Fibroblast of upper back skin (primary cell): ENCODE results near the gene DCP2.
"Not testable (repeated sequence)": the region's sequence is repeated elsewhere in the genome, so short reads cannot be mapped to it uniquely, and the experiment has no call there.

Experiments
- DNase-seq: peaks from one replicate; pipeline ENCODE4 v3.0.0-alpha.2; 2013

Gene DCP2

DNA sequence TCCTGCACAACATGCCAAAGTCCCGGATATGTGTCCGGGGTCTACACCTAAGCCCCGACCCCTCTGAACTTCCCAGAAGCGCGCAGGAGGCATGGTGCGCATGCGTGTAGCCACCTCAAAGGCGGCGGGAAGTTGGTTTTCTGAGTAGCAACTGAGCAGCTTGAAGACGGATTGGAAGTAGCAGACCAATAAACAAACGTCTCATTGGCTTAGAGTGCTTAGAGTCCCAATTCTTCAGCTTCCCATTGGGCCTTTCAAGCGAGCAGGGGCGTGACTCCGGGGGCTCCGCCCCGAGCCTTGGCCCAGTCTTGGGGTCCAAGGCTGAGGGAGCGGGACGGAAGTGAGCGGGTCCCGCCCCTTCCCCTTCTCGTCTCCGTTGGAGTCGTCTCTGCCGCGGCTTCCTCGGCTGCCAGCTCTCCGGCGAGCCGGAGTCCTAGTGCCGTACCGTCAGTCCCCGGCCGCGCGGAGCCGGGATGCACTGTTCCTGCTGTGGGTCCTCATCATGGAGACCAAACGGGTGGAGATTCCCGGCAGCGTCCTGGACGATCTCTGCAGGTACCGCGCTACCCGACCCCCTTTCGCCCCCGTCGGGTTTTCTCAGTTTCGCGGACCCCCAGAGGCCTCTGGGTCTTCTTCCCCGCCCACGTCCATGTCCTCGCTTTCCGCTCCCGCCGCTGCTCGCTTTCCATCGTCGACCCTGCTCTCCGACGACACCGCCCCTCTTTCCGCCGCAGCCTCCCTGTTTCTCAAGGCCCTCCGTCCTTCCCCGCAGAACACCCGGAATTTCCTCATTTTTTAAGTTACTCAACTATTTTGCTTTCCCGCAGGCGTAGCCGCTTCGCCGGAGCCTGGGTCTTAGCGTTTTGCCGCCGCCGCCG is at the start of gene DCP2:
DCP2 (plus strand) TSS at position 367 of the 878 bp plus-strand sequence; CDS start at position 503, 136 bp downstream.
- DNase-seq = peak; percentile 99

DNA sequence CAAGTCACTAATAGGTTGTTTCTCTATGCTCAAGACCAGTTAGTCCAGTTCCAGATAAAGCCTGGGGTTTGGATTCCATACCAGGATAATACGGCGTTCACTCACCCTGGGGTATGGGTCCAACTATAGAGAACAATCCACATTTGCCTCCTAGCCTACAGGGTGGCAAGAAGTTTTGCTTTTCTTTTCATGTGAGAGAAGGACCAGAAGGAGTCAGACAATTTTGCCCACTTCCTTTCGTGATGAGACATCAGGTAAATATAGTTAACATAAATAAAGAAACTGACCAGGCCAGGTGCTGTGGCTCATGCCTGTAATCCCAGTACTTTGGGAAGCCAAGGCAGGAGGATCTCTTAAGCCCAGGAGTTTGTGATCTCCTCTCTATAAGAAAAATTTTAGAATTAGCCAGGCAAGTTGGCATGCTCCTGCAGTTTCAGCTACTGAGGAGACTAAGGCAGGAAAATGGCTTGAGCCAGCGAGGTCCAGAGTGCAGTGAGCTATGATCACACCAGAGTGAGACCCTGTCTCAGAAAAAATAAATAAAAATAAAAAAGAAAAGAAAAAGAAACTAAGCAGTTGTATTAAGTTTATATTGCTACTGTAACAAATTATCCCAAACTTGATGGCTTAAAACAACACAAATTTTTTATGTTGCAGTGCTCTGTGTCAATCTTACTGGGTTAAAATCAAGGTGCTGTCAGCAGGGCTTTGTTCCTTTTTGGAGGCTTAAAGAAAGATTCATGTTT is 47.1 kb upstream of the DCP2 start:
- DNase-seq = no peak

DNA sequence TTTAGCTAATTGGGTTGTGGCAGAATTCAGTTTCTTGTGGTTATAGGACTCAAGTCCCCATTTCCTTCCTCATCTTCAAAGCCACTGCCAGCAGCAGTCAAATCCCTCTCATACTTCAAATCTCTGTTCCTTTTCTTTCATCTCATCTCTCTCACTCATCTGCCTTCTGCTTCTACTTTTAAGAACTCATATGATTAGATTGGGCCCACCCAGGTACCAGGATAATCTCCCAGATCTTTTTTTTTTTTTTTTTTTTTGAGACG is 46.6 kb upstream of the DCP2 start:
- no peak for DNase-seq

DNA sequence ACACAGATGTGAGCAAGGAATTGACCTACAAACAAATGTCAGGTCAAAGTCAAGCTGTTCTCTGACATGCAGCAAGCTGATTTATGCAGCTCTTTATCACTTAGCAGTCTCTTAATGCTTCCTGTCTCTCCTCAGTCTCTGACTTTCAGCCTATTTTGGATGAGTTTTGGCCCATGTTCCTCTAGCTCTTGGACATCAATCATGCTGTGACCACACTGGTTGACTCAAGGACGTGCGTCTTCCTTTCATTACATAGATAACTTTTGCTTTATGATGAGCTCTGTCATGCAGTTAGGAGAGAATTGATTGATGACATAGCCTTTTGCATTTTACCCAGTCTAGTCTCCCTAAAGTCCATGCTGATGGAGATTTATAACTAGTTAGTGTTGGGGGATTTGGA is 45.1 kb upstream of the DCP2 start:
- peak; percentile 83 for DNase-seq

DNA sequence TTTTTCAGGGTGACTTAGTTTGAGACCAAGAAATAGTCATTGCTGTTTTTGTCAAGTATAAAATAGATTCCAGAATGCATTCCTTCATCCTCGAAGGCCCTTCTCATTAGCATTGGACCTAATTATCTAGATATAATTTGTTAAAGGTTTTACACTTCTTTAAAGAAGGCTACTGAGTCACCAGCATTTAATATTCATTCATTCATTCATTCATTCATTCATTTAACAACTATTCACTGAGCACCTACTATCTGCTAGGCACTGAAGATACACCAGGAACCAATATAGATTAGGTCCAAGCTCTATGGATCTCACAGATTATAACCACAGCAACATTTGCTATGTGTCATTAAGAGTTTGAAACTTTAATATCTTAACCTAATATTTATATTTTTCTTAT is 43.5 kb upstream of the DCP2 start:
- no peak for DNase-seq

DNA sequence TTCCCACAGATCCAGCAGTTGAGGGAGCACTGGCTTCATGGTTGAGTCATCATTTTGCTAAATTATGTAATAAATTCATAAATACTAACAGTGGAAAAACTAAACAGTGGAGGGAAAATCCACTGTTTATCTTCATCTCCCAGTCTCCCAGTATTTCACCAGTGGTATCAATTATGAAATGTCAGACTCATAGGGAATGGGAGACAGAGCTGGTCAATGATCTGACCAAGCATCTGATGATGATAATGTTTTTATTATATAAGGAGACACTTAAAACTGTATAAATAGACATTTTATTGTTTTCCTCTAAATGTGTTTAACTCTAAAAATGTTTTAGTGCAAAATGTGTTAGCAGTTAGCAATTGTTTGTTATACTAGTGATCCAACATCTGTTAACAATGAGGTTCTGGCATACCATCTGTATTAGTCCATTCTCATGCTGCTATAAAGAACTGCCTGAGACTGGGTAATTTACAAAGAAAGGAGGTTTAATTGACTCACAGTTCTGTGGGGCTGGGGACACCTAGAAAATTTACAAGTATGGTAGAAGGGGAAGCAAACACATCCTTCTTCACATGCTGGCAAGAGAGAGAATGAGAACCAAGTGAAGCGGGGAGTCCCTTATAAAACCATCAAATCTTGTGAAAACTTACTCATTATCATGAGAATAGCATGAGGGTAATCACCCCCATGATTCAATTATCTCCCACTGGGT is 42.8 kb upstream of the DCP2 start:
- DNase-seq = peak; percentile 72

DNA sequence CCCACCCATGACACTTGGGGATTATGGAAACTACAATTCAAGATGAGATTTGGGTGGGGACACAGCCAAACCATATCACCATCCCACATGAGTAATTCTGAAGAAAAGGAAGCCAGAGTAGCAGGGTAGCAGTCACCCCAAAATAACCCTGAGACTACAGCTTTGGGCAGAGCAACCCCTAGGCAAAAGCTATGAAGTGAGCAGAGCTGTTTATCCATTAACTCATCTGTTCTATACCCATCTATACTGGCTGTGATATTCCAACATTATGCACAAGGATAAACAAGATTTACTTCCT is 42.3 kb upstream of the DCP2 start:
- no peak for DNase-seq

DNA sequence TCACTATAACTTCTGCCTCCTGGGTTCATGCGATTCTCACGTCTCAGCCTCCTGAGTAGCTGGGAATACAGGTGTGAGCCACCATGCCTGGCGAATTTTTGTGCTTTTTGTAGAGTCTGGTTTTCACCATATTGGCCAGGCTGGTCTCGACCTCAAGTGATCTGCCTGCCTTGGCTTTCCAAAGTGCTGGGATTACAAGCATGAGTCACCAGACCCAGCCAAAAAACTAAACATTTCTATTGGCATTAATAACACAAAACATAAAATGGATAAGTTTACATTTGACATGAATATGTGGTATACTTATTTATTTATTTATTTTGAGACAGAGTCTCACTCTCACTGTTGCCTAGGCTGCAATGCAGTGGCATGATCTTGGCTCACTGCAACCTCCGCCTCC is 40.9 kb upstream of the DCP2 start:
- DNase-seq = no peak

DNA sequence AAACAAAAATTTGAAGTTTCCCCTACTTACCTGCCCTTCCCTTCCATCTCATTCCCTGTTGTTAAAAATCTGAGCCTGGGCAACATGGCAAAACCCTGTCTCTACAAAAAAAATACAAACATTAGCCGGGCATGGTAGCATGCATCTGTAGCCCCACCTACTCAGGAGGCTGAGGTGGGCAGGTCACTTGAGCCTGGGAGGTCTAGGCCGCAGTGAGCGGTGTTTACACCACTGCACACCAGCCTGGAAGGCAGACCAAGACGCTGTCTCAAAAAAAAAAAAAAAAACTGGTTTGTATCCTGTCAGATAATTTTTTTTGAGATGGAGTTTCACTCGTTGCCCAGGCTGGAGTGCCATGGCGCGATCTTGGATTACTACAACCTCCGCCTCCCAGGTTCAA is 38.3 kb upstream of the DCP2 start:
- no peak for DNase-seq

DNA sequence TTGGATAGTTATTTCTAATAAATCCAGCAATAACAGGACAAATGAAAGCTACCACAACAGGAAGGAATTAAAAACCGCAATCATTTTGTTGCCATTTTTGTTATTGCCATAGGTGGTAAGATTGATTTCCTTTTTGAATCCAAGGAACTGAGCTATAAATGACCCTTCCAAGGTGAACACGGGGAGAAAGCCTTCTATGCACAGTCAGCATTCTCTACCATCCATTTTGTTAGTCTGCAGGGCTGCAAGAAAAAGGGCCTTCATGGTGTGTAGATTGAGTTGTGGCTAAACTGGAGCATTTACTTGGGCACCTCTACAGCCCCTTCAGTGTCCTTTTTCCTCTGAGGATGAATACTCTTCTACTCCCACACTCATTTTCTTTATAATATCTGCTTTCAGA is 35.9 kb upstream of the DCP2 start:
- no peak for DNase-seq

DNA sequence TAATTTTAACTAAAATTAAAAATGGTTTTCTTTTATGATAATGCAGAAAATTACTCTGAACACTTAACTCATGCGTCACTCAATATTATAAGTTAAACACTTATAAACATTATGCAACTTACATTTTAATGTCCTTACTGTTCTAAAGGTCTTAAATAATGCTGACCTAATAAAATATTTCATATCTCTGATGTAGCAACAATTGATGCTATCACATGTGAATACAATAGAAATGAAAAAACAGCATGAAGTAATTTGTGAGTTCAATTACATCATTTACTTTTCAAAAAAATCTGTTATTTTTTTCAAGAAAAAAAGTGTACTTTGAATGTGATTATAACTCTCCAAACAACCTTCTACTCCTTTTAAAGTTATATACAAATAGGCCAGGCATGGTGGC is 28.1 kb upstream of the DCP2 start:
- DNase-seq = no peak

DNA sequence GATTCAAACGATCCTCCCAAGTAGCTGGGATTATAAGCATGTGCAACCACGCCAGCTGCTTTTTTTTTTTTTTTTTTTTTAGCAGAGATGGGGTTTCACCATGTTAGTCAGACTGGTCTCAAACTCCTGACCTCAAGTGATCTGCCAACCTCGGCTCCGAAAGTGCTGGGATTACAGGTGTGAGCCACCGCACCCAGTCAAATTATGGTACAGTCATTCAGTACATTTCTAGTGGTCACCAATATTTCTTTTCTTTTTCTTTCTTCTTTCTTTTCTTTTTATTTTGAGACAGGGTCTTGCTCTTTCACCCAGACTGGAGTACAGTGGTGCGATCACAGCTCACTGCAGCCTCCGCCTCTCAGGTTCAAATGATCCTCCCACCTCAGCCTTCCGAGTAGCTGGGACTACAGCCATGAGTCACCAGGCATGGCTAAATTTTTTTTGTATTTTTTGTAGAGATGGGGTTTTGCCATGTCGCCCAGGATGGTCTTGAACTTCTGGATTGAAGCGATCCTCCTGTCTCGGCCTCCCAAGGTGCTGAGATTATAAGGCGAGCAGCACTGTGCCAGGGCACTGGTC is 25.4 kb upstream of the DCP2 start:
- no peak for DNase-seq

DNA sequence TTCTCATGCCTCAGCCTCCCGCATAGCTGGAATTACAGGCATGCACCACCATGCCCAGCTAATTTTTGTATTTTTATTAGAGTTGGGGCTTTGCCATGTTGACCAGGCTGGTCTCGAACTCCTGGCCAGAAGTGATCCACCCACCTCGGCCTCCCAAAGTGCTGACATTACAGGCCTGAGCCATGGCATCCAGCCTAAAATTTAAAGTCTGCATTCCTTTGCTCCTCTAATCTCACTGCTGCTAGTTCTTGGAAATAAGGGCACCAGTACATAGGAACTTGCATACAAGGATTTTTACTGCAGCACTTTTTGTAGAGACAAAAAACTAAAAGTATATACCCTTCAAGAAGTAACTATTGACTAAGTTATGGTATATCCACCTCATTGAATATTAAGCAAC is 20.0 kb upstream of the DCP2 start:
- DNase-seq = no peak

DNA sequence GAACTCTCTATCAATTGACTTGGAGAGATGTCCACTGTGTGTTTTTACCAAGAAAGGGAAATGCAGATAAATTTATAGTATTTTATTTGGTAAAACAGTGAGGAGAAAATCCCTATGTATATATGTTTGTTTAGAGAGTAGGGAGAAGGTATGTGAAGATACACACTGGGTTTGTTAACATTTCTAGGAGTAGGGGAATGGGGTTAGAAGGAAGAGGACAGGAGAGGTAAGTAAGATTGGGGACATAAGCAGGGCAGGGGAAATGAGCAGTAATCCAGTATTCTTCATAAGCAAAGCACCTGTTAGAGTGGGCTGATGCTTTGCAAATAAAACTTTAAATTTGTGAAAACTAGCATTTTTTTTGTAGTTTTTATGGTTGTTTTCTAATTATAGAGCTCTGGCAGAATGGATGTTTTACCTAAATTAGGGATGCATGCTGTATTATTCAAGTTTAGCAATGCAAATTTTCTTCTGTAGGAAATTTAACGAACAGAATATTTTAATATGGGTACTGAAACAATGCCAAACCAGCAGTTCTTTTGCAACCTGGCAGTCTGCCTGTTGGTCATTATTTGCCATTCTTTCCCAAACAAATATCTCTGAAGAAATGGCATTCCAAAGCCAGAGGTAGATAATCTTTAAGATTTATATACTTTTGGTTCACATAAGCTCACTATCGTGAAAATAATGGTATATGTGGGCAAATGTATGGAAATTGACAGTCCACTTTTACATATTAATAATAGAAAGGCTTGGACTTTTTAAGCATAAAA is 19.4 kb upstream of the DCP2 start:
- DNase-seq = no peak

DNA sequence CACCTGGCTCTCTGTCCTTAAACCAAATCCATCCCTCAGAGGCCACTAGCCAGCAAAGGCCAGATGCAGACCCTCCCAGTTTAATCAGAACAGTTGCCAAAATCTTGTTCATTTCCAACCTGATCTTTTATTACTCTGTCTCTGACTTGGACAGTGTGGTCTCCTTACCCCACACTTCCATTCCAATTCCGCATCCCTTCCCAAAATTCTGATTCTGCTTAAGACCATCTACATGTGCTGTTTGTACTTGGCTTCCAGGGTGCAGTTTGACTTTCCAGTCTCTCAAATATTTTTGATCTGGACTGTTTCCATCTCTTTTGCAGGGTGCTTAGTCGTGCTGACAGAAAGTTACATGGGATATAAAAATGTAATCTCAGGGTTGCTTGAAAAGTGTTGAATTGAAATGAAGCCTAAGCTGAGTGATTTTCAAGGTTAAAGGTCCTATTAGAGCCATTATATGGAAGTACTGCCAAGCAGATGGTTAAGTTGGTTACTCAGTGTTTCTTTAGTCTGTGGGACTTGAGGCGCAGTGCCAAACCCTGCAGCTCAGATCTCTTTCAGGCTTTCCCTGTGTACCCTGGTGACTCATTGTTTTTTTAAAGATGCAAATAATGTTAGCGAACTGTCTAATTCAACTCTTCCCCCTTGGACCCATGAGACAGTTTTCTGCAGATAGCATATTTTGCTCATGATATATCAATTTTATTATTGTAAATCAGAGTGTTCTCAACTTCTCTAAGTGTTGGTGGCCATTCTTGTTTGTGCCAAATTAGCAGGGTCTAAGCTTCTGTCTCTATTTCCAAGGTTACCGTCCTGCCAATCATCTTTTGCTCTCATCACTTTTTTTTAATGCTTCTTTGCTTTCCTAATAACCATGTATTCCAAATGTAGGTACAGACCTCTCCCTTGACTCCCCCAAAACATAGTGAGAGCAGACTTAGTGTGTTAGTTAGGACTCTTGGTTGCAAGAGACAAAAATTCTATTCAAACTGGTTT is 18.2 kb upstream of the DCP2 start:
- DNase-seq = peak; percentile 95

DNA sequence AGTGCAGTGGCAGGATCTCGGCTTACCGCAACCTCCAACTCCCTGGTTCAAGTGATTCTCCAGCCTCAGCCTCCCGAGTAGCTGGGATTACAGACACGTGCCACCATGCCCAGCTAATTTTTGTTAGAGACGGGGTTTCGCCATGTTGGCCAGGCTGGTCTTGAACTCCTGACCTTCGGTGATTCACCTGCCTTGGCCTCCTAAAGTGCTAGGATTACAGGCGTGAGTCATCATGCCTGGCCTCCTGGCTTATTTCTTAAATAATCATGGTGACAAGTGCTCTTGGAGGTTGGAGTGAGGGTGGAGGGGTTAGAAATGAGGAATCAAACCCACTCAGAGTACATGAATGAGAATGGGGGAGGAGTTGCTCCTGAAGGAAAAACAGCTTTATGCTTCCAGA is 16.7 kb upstream of the DCP2 start:
- DNase-seq = peak; percentile 66

DNA sequence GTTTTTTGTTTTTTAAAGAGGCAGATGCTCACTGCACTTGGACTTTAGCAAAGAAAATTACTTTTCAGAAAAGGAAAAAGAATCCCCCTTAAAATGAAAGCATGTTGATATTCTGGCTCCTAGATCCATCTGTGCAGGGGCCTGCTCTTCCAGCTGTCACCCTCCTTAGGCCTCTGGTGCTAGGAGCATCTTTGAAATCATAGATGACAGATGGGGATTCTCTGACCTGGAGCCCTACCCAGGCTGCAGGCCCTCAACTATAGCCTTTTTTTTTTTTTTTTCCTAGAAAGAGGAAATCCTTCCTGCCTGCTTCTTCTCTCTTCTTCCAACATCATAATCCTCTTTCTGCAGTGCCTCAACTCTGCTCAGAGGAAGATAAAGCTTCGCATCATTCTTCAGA is 16.3 kb upstream of the DCP2 start:
- DNase-seq = no peak

DNA sequence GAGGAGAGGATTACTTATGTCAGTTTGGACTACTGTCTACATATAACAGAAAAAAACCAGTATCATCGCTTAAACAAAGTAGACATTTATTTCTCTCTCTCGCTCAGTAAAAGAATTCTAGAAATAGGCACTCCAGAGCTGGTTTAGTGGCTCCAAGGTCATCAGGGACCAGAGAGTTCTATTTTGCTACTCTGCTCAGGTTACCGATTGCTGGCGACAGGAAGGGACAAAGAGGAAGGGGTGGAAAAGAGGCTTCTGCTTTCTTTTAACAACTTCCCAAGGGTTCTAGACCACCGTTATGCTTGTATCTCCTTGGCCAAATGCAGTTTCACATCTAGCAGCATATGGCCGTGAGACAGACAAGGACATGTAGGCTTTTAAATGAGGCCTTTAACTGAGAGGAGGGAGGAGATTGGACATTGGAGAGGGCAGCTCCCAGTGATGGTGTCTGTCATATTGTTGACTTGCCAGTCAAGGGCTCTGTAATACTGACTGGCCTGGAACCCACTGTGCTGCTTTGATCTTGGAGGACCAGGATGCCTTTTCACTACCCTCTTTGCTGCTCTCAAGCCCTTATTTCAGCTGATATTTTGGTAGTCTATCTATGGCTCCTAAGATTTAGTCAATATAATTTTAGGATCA is 15.6 kb upstream of the DCP2 start:
- no peak for DNase-seq

DNA sequence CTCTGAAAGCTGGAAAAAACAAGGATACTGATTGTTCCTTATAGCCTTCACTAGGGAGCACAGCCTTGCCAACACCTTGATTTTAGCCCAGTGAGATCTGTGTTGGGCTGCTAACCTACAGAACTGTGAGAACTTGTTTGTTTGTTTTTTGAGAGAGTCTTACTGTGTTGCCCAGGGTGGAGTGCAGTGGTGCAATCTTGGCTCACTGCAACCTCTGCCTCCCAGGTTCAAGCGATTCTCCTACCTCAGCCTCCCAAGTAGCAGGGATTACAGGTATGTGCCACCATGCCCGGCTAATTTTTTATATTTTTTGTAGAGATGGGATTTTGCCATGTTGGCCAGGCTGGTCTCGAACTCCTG is 13.2 kb upstream of the DCP2 start:
- DNase-seq = not testable (repeated sequence)

DNA sequence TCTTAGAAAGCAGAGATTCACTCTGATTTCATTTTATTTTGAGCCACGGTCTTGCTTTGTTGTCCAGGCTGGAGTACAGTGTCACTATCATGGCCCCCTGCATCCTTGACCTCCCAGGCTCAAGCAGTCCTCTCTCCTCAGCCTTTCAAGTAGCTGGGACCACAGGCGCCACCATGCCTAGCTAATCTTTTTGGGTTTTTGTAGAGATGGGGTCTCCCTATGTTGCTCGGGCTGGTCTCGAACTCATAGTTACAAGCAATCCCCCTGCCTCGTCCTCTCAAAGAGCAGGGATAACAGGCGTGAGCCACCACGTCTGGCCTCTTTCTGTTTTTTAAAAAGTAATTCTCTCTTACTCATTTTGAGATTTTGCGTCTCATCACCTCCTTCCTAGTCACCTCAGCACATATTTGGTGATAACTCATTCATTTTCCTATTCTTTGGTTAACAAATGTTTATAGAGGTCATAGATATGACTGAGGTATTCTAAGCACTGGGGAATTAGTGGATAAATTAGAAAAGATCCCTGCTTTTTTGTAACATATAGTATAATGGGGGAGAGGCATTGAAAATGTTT is 10.8 kb upstream of the DCP2 start:
- DNase-seq = no peak

DNA sequence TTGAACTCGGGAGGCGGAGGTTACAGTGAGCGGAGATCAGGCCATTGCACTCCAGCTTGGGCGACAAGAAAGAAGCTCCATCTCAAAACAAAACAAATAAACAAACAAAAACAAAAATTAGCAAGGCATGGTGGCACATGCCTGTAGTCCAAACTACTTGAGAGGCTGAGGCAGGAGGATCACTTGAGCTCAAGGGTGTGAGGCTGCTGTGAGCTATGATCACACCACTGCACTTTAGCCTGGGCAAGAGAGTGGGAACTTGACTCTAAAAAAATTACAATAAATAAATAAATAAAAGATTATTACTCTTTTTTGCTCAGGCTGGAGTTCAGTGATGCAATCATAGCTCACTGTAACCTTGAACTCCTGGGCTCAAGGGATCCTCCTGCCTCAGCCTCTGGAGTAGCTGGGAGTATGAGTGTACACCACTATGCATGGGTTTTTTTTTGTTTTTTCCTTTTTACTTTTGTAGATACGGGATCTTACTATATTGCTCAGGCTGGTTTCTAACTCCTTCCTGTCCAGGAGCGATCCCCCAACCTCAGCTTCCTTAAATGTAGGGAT is 9.0 kb upstream of the DCP2 start:
- no peak for DNase-seq
